K562 (cell line): ENCODE results near the gene MYO9A.
"Not testable (repeated sequence)": the region's sequence is repeated elsewhere in the genome, so short reads cannot be mapped to it uniquely, and the experiment has no call there.

Source experiments
- ATF6 ChIP-seq: sonication (generic); formaldehyde crosslinking; IDR thresholded peaks from 2 replicates; pipeline ENCODE4 v1.4.0; 2020; ENCODE audit warnings: mild to moderate bottlenecking, missing genetic modification reagents
- FOXK2 ChIP-seq, 2 experiments: fragments of 450-650 bp; IDR thresholded peaks in 1 of 2; conservative IDR thresholded peaks in 1 of 2; 2 replicates each; pipeline ENCODE4 v1.6.1; 2016; ENCODE audit warnings: low read depth in 2 of 2, mild to moderate bottlenecking in 1 of 2
- HNRNPUL1 ChIP-seq: fragments of 200-400 bp; formaldehyde crosslinking; IDR thresholded peaks from 2 replicates; pipeline ENCODE4 v1.6.1; 2017; ENCODE audit warnings: low read length
- ZNF77 ChIP-seq: fragments of 250-450 bp; sonication (Bioruptor Pico); IDR thresholded peaks from 2 replicates; pipeline ENCODE4 v1.5.0; 2020
- ZSCAN29 ChIP-seq: fragments of 450-650 bp; IDR thresholded peaks from 2 replicates; pipeline ENCODE4 v1.6.1; 2017
- TF ChIP-seq, protein P1 (sequence below), 3 experiments: IDR thresholded peaks in 2 of 3; conservative IDR thresholded peaks in 1 of 3; 2 replicates each; pipeline ENCODE4 v1.5.1; 2011 to 2012; ENCODE audit warnings: low read length in 3 of 3, mild to moderate bottlenecking in 3 of 3, control low read depth in 2 of 3, improper control_type of control experiment in 1 of 3, inconsistent platforms in 1 of 3, low read depth in 1 of 3, mixed read lengths in 1 of 3, moderate library complexity in 1 of 3; ENCODE audit not compliant: insufficient read depth in 2 of 3

DNA sequence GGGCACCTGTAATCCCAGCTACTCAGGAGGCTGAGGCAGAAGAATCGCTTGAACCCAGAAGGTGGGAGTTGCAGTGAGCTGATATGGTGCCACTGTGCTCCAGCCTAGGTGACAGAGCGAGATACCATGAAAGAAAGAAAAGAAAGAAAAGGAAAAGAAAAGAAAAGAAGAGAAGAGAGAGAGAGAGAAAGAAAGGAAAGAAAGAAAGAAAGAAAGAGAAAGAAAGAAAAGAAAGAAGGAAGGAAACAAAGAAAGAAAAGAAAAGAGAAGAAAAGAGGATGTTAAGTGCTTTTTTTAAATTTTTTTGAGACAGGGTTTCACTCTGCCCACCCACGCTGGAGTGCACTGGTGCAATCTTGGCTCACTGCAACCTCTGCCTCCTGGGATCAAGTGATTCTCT, 103.4 kb downstream of the MYO9A start:
- not testable (repeated sequence) for TF ChIP-seq FOXK2 (conservative IDR thresholded peaks at IDR 0.05 in 1 of 2, IDR thresholded peaks at IDR 0.05 in 1 of 2; ENCODE audit: low read depth in 2 of 2); ZNF77 (CRISPR knock-in tag); ATF6 (CRISPR knock-in tag); HNRNPUL1; ZSCAN29
- TF ChIP-seq, protein P1, sequence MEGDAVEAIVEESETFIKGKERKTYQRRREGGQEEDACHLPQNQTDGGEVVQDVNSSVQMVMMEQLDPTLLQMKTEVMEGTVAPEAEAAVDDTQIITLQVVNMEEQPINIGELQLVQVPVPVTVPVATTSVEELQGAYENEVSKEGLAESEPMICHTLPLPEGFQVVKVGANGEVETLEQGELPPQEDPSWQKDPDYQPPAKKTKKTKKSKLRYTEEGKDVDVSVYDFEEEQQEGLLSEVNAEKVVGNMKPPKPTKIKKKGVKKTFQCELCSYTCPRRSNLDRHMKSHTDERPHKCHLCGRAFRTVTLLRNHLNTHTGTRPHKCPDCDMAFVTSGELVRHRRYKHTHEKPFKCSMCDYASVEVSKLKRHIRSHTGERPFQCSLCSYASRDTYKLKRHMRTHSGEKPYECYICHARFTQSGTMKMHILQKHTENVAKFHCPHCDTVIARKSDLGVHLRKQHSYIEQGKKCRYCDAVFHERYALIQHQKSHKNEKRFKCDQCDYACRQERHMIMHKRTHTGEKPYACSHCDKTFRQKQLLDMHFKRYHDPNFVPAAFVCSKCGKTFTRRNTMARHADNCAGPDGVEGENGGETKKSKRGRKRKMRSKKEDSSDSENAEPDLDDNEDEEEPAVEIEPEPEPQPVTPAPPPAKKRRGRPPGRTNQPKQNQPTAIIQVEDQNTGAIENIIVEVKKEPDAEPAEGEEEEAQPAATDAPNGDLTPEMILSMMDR (IDR thresholded peaks at IDR 0.05 in 2 of 3, conservative IDR thresholded peaks at IDR 0.05 in 1 of 3; ENCODE audit: insufficient read depth in 2 of 3, low read depth in 1 of 3, low read length in 3 of 3), result not testable (repeated sequence)
